ENCODE measurements around the gene CDC16. TPM values are rescaled to one million over a fixed set of nuclear protein-coding genes. Genes with fewer than 3 reads are reported as not detected.
A peak's percentile ranks its signal among the peaks of the same experiment; 100 is the strongest.

CDC16 gene
- total and polyA plus RNA-seq, 9 of the 15 experiments (the other 6 are each of a cell fraction or from before 2014, with no cell fraction given): 23.2 to 102 (median 51.6) TPM

DNA sequence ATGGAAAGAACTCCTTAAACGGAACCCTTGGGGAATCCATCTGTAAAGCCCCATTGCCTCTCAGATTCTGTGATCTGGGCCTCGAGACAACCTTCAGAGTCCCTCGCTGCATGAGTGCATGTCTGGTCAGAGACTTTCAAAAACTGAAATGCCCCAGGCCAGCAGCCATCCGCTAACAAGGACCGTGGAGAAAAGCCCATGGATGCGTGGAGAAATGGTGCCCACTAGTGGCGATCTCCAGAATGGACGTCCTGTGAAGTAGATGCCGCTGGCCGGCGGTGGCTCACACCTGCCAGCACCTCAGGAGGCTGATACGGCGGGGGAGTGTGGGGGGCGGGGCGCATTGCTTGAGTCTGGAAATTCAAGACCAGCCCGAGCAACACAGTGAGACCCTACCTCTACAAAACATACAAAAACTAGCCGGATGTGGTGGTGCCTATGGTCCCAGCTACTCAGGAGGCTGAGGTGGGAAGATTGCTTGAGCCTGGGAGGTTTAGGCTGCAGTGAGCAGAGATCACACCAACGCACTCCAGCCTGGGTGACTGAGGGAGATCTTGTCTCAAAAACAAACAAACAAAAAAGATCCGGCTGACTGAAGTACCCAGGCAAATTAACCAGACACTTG lies 7.9 kb upstream of the CDC16 start:
- DNase-seq (ENCODE audit: extremely low read depth in 1 of 4, low spot score in 3 of 4) (peak; percentile 66 to 86 (median 71)), FAIRE-seq (peak; percentile 95), ATAC-seq (peak; percentile 88)
- Histone ChIP-seq H3K9me3 (replicated peaks; ENCODE audit: control insufficient read depth, insufficient read depth, low read depth, low read length) (no peaks in the 10 kb centered on the region), H3K4me3 (no peak overlapping the region), H4K20me1 (replicated peaks; ENCODE audit: control insufficient read depth, insufficient read depth, low read length) (no peaks in the 10 kb centered on the region), H2AFZ (ENCODE audit: low read depth, low read length) (peak overlapping the region; percentile 12; the same call in 1 of the 2 replicates), H3K27ac (ENCODE audit: extremely low read depth, low read depth, low read length) (no peak overlapping the region), H3K9me1 (ENCODE audit: control insufficient read depth, insufficient read depth, low read length) (no peaks in the 10 kb centered on the region), H3K36me3 (ENCODE audit: control insufficient read depth, insufficient read depth, low read length) (no peaks in the 10 kb centered on the region), H3K27me3 (ENCODE audit: control insufficient read depth in 2 of 2, insufficient read depth in 2 of 2, low read length in 2 of 2) (no peaks in the 10 kb centered on the region), H3K79me2 (ENCODE audit: control insufficient read depth, insufficient read depth, low read length) (no peaks in the 10 kb centered on the region), H3K9ac (ENCODE audit: insufficient read depth in 1 of 2, low read depth in 2 of 2, low read length in 2 of 2) (no peak overlapping the region), H3K4me2 (ENCODE audit: insufficient read depth, low read length) (no peak overlapping the region), H3K4me1 (replicated peaks in 1 of 2; ENCODE audit: control insufficient read depth in 2 of 2, insufficient read depth in 2 of 2, low read length in 2 of 2) (peaks cover 17 to 23% of the 10 kb centered on the region in 2 experiments; a peak in 4 of 5 replicates)
- ChIA-PET POLR2A (interaction anchor here (0.6 kb wide), 1 partner anchor 684 kb away, joined by 3 read pairs; no protein-coding TSS in a partner anchor), CTCF (ENCODE audit: low intra/inter-chr PET ratio) (interaction anchor here (0.9 to 2.7 kb wide), 3 partner anchors 80 to 496 kb away, joined by 3 to 26 read pairs (median 3); no protein-coding TSS in a partner anchor)
- in situ Hi-C loops (cut with MboI) (no loop called here), intact Hi-C loops (cut with micrococcal nuclease) (loop anchor here (1.0 to 5.0 kb wide), 2 partner anchors 276 to 410 kb away; no protein-coding TSS in a partner anchor)
- 4% methylated on average over 18 of the region's 19 CpGs for WGBS (ENCODE audit: insufficient coverage, low coverage, missing lambda C conversion rate)
- no TSS peak for BruUV-seq (replicated peaks)
- 0 out of 4 replicates have a peak, but pooled peaks of 1 of the 2 experiments have one; percentile 19 for TF ChIP-seq NRF1 (conservative IDR thresholded peaks at IDR 0.05 in 1 of 2, IDR thresholded peaks at IDR 0.05 in 1 of 2)
- TF ChIP-seq ARID2 (IDR thresholded peaks at IDR 0.05): peak; percentile 80
- TF ChIP-seq SMC3 (conservative IDR thresholded peaks at IDR 0.05; ENCODE audit: insufficient read depth, low read depth, low read length): peak; percentile 93
- no peak for TF ChIP-seq TRIM24 (IDR thresholded peaks at IDR 0.05)
- TF ChIP-seq NCOR1 (IDR thresholded peaks at IDR 0.05): no peak
- TF ChIP-seq, protein P1, sequence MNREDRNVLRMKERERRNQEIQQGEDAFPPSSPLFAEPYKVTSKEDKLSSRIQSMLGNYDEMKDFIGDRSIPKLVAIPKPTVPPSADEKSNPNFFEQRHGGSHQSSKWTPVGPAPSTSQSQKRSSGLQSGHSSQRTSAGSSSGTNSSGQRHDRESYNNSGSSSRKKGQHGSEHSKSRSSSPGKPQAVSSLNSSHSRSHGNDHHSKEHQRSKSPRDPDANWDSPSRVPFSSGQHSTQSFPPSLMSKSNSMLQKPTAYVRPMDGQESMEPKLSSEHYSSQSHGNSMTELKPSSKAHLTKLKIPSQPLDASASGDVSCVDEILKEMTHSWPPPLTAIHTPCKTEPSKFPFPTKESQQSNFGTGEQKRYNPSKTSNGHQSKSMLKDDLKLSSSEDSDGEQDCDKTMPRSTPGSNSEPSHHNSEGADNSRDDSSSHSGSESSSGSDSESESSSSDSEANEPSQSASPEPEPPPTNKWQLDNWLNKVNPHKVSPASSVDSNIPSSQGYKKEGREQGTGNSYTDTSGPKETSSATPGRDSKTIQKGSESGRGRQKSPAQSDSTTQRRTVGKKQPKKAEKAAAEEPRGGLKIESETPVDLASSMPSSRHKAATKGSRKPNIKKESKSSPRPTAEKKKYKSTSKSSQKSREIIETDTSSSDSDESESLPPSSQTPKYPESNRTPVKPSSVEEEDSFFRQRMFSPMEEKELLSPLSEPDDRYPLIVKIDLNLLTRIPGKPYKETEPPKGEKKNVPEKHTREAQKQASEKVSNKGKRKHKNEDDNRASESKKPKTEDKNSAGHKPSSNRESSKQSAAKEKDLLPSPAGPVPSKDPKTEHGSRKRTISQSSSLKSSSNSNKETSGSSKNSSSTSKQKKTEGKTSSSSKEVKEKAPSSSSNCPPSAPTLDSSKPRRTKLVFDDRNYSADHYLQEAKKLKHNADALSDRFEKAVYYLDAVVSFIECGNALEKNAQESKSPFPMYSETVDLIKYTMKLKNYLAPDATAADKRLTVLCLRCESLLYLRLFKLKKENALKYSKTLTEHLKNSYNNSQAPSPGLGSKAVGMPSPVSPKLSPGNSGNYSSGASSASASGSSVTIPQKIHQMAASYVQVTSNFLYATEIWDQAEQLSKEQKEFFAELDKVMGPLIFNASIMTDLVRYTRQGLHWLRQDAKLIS (CRISPR knock-in tag; IDR thresholded peaks at IDR 0.05): no peak
- TF ChIP-seq, protein P2, sequence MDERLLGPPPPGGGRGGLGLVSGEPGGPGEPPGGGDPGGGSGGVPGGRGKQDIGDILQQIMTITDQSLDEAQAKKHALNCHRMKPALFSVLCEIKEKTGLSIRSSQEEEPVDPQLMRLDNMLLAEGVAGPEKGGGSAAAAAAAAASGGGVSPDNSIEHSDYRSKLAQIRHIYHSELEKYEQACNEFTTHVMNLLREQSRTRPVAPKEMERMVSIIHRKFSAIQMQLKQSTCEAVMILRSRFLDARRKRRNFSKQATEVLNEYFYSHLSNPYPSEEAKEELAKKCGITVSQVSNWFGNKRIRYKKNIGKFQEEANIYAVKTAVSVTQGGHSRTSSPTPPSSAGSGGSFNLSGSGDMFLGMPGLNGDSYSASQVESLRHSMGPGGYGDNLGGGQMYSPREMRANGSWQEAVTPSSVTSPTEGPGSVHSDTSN (CRISPR knock-in tag; IDR thresholded peaks at IDR 0.05; ENCODE audit: low read depth): no peak
- TF ChIP-seq, protein P2 (tag; conservative IDR thresholded peaks at IDR 0.05; ENCODE audit: low read depth): no peak
- no peak for TF ChIP-seq MAFG (tag; conservative IDR thresholded peaks at IDR 0.05)
- no peak for TF ChIP-seq HMG20A (CRISPR knock-in tag; conservative IDR thresholded peaks at IDR 0.05)
- no peak for TF ChIP-seq TCFL5 (CRISPR knock-in tag; conservative IDR thresholded peaks at IDR 0.05)
- no peak for TF ChIP-seq SNIP1 (IDR thresholded peaks at IDR 0.05; ENCODE audit: low read depth)
- TF ChIP-seq, protein P3, sequence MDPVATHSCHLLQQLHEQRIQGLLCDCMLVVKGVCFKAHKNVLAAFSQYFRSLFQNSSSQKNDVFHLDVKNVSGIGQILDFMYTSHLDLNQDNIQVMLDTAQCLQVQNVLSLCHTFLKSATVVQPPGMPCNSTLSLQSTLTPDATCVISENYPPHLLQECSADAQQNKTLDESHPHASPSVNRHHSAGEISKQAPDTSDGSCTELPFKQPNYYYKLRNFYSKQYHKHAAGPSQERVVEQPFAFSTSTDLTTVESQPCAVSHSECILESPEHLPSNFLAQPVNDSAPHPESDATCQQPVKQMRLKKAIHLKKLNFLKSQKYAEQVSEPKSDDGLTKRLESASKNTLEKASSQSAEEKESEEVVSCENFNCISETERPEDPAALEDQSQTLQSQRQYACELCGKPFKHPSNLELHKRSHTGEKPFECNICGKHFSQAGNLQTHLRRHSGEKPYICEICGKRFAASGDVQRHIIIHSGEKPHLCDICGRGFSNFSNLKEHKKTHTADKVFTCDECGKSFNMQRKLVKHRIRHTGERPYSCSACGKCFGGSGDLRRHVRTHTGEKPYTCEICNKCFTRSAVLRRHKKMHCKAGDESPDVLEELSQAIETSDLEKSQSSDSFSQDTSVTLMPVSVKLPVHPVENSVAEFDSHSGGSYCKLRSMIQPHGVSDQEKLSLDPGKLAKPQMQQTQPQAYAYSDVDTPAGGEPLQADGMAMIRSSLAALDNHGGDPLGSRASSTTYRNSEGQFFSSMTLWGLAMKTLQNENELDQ (CRISPR knock-in tag; IDR thresholded peaks at IDR 0.05; ENCODE audit: borderline replicate concordance): no peak
